HEK293 (cell line): ENCODE results near the gene TMEM212.

Experiments
- CTCF ChIP-seq: fragments of 450-650 bp; formaldehyde crosslinking; IDR thresholded peaks from 2 replicates; pipeline ENCODE4 v1.5.1; 2016; ENCODE audit warnings: missing biosample characterization, missing genetic modification characterization
- MZF1 ChIP-seq: fragments of 450-650 bp; formaldehyde crosslinking; IDR thresholded peaks from 2 replicates; pipeline ENCODE4 v1.5.1; 2017; ENCODE audit warnings: missing biosample characterization, missing genetic modification characterization, borderline replicate concordance
- REPIN1 ChIP-seq: fragments of 450-650 bp; formaldehyde crosslinking; IDR thresholded peaks from 2 replicates; pipeline ENCODE4 v1.5.1; 2017; ENCODE audit warnings: missing biosample characterization, missing genetic modification characterization, low read depth
- SETDB1 ChIP-seq: IDR thresholded peaks from one replicate; pipeline ENCODE4 v1.6.1; 2017; ENCODE audit warnings: mild to moderate bottlenecking, low read length, moderate library complexity, mixed read lengths; ENCODE audit not compliant: insufficient read length
- ZBTB21 ChIP-seq: fragments of 450-650 bp; formaldehyde crosslinking; IDR thresholded peaks from 2 replicates; pipeline ENCODE4 v1.5.1; 2017; ENCODE audit warnings: missing biosample characterization, missing genetic modification characterization
- ZBTB7A ChIP-seq: fragments of 450-650 bp; formaldehyde crosslinking; IDR thresholded peaks from 2 replicates; pipeline ENCODE4 v1.5.1; 2016; ENCODE audit warnings: low read depth, missing biosample characterization, missing genetic modification characterization
- TF ChIP-seq, protein P1 (sequence below): fragments of 450-650 bp; formaldehyde crosslinking; IDR thresholded peaks from 2 replicates; pipeline ENCODE4 v1.5.1; 2016; ENCODE audit warnings: missing biosample characterization, missing genetic modification characterization
- TF ChIP-seq, protein P2 (sequence below): fragments of 450-650 bp; formaldehyde crosslinking; IDR thresholded peaks from 2 replicates; pipeline ENCODE4 v1.5.1; 2016; ENCODE audit warnings: missing biosample characterization, missing genetic modification characterization, low read depth
- TF ChIP-seq, protein P3 (sequence below): fragments of 450-650 bp; formaldehyde crosslinking; IDR thresholded peaks from 2 replicates; pipeline ENCODE4 v1.5.1; 2016; ENCODE audit warnings: missing biosample characterization, missing genetic modification characterization

GRCh38 chr3:171802590-171802956 lies 40.6 kb upstream of the TMEM212 start:
- TF ChIP-seq CTCF (tag by site-specific recombination) (no peak), SETDB1 (no peak), ZBTB21 (tag by site-specific recombination) (no peak), MZF1 (tag by site-specific recombination) (no peak), REPIN1 (no peak), ZBTB7A (no peak)
- TF ChIP-seq, protein P1, sequence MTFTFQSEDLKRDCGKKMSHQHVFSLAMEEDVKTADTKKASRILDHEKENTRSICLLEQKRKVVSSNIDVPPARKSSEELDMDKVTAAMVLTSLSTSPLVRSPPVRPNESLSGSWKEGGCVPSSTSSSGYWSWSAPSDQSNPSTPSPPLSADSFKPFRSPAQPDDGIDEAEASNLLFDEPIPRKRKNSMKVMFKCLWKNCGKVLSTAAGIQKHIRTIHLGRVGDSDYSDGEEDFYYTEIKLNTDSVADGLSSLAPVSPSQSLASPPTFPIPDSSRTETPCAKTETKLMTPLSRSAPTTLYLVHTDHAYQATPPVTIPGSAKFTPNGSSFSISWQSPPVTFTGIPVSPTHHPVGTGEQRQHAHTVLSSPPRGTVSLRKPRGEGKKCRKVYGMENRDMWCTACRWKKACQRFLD (tag by site-specific recombination): no peak
- TF ChIP-seq, protein P2, sequence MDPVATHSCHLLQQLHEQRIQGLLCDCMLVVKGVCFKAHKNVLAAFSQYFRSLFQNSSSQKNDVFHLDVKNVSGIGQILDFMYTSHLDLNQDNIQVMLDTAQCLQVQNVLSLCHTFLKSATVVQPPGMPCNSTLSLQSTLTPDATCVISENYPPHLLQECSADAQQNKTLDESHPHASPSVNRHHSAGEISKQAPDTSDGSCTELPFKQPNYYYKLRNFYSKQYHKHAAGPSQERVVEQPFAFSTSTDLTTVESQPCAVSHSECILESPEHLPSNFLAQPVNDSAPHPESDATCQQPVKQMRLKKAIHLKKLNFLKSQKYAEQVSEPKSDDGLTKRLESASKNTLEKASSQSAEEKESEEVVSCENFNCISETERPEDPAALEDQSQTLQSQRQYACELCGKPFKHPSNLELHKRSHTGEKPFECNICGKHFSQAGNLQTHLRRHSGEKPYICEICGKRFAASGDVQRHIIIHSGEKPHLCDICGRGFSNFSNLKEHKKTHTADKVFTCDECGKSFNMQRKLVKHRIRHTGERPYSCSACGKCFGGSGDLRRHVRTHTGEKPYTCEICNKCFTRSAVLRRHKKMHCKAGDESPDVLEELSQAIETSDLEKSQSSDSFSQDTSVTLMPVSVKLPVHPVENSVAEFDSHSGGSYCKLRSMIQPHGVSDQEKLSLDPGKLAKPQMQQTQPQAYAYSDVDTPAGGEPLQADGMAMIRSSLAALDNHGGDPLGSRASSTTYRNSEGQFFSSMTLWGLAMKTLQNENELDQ: no peak
- TF ChIP-seq, protein P3, sequence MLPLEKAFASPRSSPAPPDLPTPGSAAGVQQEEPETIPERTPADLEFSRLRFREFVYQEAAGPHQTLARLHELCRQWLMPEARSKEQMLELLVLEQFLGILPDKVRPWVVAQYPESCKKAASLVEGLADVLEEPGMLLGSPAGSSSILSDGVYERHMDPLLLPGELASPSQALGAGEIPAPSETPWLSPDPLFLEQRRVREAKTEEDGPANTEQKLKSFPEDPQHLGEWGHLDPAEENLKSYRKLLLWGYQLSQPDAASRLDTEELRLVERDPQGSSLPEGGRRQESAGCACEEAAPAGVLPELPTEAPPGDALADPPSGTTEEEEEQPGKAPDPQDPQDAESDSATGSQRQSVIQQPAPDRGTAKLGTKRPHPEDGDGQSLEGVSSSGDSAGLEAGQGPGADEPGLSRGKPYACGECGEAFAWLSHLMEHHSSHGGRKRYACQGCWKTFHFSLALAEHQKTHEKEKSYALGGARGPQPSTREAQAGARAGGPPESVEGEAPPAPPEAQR (tag by site-specific recombination): no peak
